ENCODE measurements around the gene PPP1R15B. TPM values are rescaled to one million over a fixed set of nuclear protein-coding genes. Genes with fewer than 3 reads are reported as not detected.

The PPP1R15B gene
- total RNA-seq, 3 donors from 2014 or later: 71.7 to 80.1 (median 72.9) TPM

- ATAC-seq (no peak), DNase-seq (no peak)
- H3K4me1 Mint-ChIP-seq (ENCODE audit: low read depth): peaks cover 3% of the 10 kb centered on the region
- no peaks in the 10 kb centered on the region for H3K36me3 Mint-ChIP-seq (ENCODE audit: insufficient read depth)
- no peaks in the 10 kb centered on the region for H3K27me3 Mint-ChIP-seq (ENCODE audit: low read depth)
- no peaks in the 10 kb centered on the region for H3K9me3 Mint-ChIP-seq
- no peak overlapping the region for H3K4me3 Mint-ChIP-seq
These were observed 26.8 kb downstream of the PPP1R15B start for GRCh38 chr1:204384636-204385352.

GRCh38 chr1:204383163-204383904 lies 28.3 kb downstream of the PPP1R15B start:
- Mint-ChIP-seq H3K4me1 (ENCODE audit: low read depth) (peaks cover 4% of the 10 kb centered on the region), H3K36me3 (ENCODE audit: insufficient read depth) (no peaks in the 10 kb centered on the region), H3K4me3 (no peak overlapping the region), H3K27me3 (ENCODE audit: low read depth) (peaks cover under 1% of the 10 kb centered on the region), H3K9me3 (no peaks in the 10 kb centered on the region)
- DNase-seq (no peak), ATAC-seq (no peak)

- peaks cover 10% of the 10 kb centered on the region for H3K4me1 Mint-ChIP-seq (ENCODE audit: low read depth)
- ATAC-seq (no peak), DNase-seq (no peak)
- H3K36me3 Mint-ChIP-seq (ENCODE audit: insufficient read depth): no peaks in the 10 kb centered on the region
- no peak overlapping the region for H3K4me3 Mint-ChIP-seq
- peaks cover 7% of the 10 kb centered on the region for H3K27me3 Mint-ChIP-seq (ENCODE audit: low read depth)
- no peaks in the 10 kb centered on the region for H3K9me3 Mint-ChIP-seq
These were observed 28.9 kb downstream of the PPP1R15B start for GRCh38 chr1:204382714-204383083.

GRCh38 chr1:204380293-204380831 lies 31.3 kb downstream of the PPP1R15B start:
- no peaks in the 10 kb centered on the region for H3K9me3 Mint-ChIP-seq
- no peaks in the 10 kb centered on the region for H3K36me3 Mint-ChIP-seq (ENCODE audit: insufficient read depth)
- ATAC-seq (no peak), DNase-seq (no peak)
- peaks cover 14% of the 10 kb centered on the region for H3K27me3 Mint-ChIP-seq (ENCODE audit: low read depth)
- no peak overlapping the region for H3K4me3 Mint-ChIP-seq
- H3K4me1 Mint-ChIP-seq (ENCODE audit: low read depth): peaks cover 13% of the 10 kb centered on the region

GRCh38 chr1:204377800-204378668 lies 33.6 kb downstream of the PPP1R15B start:
- DNase-seq (peak; percentile 42), ATAC-seq (peak; percentile 78 to 84)
- no peaks in the 10 kb centered on the region for H3K9me3 Mint-ChIP-seq
- peaks cover 14% of the 10 kb centered on the region for H3K27me3 Mint-ChIP-seq (ENCODE audit: low read depth)
- H3K36me3 Mint-ChIP-seq (ENCODE audit: insufficient read depth): no peaks in the 10 kb centered on the region
- H3K4me1 Mint-ChIP-seq (ENCODE audit: low read depth): peaks cover 13% of the 10 kb centered on the region
- H3K4me3 Mint-ChIP-seq: peak overlapping the region; percentile 85

GRCh38 chr1:204376919-204377799 lies 34.5 kb downstream of the PPP1R15B start:
- peaks cover 14% of the 10 kb centered on the region for H3K27me3 Mint-ChIP-seq (ENCODE audit: low read depth)
- ATAC-seq (no peak), DNase-seq (no peak)
- H3K9me3 Mint-ChIP-seq: no peaks in the 10 kb centered on the region
- peak overlapping the region; percentile 59 for H3K4me3 Mint-ChIP-seq
- H3K36me3 Mint-ChIP-seq (ENCODE audit: insufficient read depth): no peaks in the 10 kb centered on the region
- H3K4me1 Mint-ChIP-seq (ENCODE audit: low read depth): peaks cover 13% of the 10 kb centered on the region

- no peak for ATAC-seq
- Mint-ChIP-seq H3K27me3 (ENCODE audit: low read depth) (peaks cover 14% of the 10 kb centered on the region), H3K36me3 (ENCODE audit: insufficient read depth) (no peaks in the 10 kb centered on the region), H3K9me3 (no peaks in the 10 kb centered on the region), H3K4me1 (ENCODE audit: low read depth) (peaks cover 12% of the 10 kb centered on the region), H3K4me3 (no peak overlapping the region)
- DNase-seq: no peak
These were observed 35.2 kb downstream of the PPP1R15B start for GRCh38 chr1:204376465-204376864.

GRCh38 chr1:204373911-204374310 lies 37.7 kb downstream of the PPP1R15B start:
- ATAC-seq (no peak), DNase-seq (no peak)
- Mint-ChIP-seq H3K27me3 (ENCODE audit: low read depth) (peaks cover 14% of the 10 kb centered on the region), H3K36me3 (ENCODE audit: insufficient read depth) (no peaks in the 10 kb centered on the region), H3K4me1 (ENCODE audit: low read depth) (peaks cover 11% of the 10 kb centered on the region), H3K4me3 (no peak overlapping the region), H3K9me3 (no peaks in the 10 kb centered on the region)

GRCh38 chr1:204370176-204370575 lies 41.4 kb downstream of the PPP1R15B start:
- ATAC-seq (no peak), DNase-seq (no peak)
- Mint-ChIP-seq H3K36me3 (ENCODE audit: insufficient read depth) (no peaks in the 10 kb centered on the region), H3K27me3 (ENCODE audit: low read depth) (peaks cover 3% of the 10 kb centered on the region), H3K4me3 (no peak overlapping the region), H3K9me3 (no peaks in the 10 kb centered on the region), H3K4me1 (ENCODE audit: low read depth) (no peaks in the 10 kb centered on the region)

GRCh38 chr1:204368996-204369726 lies 42.5 kb downstream of the PPP1R15B start:
- peaks cover 7% of the 10 kb centered on the region for H3K4me1 Mint-ChIP-seq (ENCODE audit: low read depth)
- H3K4me3 Mint-ChIP-seq: no peak overlapping the region
- ATAC-seq (no peak), DNase-seq (no peak)
- H3K36me3 Mint-ChIP-seq (ENCODE audit: insufficient read depth): no peaks in the 10 kb centered on the region
- no peaks in the 10 kb centered on the region for H3K9me3 Mint-ChIP-seq
- peaks cover 3% of the 10 kb centered on the region for H3K27me3 Mint-ChIP-seq (ENCODE audit: low read depth)

- Mint-ChIP-seq H3K4me1 (ENCODE audit: low read depth) (peaks cover 18% of the 10 kb centered on the region), H3K36me3 (ENCODE audit: insufficient read depth) (no peaks in the 10 kb centered on the region), H3K9me3 (no peaks in the 10 kb centered on the region), H3K27me3 (ENCODE audit: low read depth) (peaks cover 3% of the 10 kb centered on the region), H3K4me3 (no peak overlapping the region)
- no peak for ATAC-seq
- DNase-seq: no peak
These were observed 43.7 kb downstream of the PPP1R15B start for GRCh38 chr1:204367956-204368355.

GRCh38 chr1:204367193-204367858 lies 44.3 kb downstream of the PPP1R15B start:
- Mint-ChIP-seq H3K4me1 (ENCODE audit: low read depth) (peaks cover 22% of the 10 kb centered on the region), H3K36me3 (ENCODE audit: insufficient read depth) (no peaks in the 10 kb centered on the region), H3K4me3 (no peak overlapping the region), H3K9me3 (no peaks in the 10 kb centered on the region), H3K27me3 (ENCODE audit: low read depth) (peaks cover 3% of the 10 kb centered on the region)
- ATAC-seq (no peak), DNase-seq (no peak)

Measured in activated T-cell treated with anti-CD3 and anti-CD28 coated beads, Interleukin-2, amount 50 U/mL, for 4 hours (primary cell).